Fibroblast of villous mesenchyme (primary cell): Measurements from ENCODE around the gene TCEA2. TPM values are rescaled to one million over a fixed set of nuclear protein-coding genes. Genes with fewer than 3 reads are reported as not detected.

Experiments
- DNase-seq: peaks from one replicate; pipeline ENCODE4 v3.0.0-alpha.2; 2010; ENCODE audit warnings: low read depth
- H3K4me3 ChIP-seq: 2 replicates; pipeline ENCODE4 v1.5.1; 2011; ENCODE audit warnings: low read depth, mild to moderate bottlenecking, low read length
- total RNA-seq: library from RNA; depleted of rRNA; stranded (reverse); fragments of >200 nt; gene quantifications from 2 replicates; pipeline ENCODE4 v1.2.3, GENCODE V29; 2012
- TF ChIP-seq, protein P1 (sequence below): IDR thresholded peaks from 2 replicates; pipeline ENCODE4 v1.5.1; 2012; ENCODE audit warnings: low read depth, mild to moderate bottlenecking, low read length; ENCODE audit not compliant: insufficient read depth

Gene TCEA2
- total RNA-seq, 1 donor, result 20.7 TPM

DNA sequence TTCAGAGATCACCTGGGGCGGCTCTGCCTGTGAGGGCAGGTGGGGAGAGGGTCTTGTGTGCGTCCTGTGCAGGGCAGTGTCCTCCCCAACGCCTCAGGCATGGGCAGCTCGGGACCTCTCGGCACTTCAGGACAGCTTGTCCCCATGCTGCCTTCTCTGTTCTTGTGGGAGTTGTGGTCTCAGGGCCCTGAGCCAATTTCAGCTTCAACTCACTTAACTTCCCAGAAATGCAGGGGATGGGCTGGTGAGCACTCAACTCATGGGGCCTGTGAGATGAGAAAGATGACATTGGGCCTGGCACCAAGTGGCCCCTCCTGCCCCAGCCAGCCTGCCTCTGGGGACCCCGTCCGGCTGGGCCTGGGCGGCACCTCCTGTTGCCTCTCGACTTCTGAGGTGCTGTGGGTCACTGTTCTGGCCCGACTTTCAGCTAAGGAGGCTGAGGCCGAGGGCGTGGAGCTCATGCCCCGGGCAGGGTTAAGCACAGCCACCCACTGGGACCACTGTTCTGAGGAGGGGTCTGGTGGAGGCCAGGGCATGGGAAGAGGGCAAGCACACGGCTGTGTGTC lies 9.6 kb downstream of the TCEA2 start:
- TF ChIP-seq, protein P1, sequence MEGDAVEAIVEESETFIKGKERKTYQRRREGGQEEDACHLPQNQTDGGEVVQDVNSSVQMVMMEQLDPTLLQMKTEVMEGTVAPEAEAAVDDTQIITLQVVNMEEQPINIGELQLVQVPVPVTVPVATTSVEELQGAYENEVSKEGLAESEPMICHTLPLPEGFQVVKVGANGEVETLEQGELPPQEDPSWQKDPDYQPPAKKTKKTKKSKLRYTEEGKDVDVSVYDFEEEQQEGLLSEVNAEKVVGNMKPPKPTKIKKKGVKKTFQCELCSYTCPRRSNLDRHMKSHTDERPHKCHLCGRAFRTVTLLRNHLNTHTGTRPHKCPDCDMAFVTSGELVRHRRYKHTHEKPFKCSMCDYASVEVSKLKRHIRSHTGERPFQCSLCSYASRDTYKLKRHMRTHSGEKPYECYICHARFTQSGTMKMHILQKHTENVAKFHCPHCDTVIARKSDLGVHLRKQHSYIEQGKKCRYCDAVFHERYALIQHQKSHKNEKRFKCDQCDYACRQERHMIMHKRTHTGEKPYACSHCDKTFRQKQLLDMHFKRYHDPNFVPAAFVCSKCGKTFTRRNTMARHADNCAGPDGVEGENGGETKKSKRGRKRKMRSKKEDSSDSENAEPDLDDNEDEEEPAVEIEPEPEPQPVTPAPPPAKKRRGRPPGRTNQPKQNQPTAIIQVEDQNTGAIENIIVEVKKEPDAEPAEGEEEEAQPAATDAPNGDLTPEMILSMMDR, result no peak
- no peak overlapping the region for H3K4me3 ChIP-seq
- no peak for DNase-seq

DNA sequence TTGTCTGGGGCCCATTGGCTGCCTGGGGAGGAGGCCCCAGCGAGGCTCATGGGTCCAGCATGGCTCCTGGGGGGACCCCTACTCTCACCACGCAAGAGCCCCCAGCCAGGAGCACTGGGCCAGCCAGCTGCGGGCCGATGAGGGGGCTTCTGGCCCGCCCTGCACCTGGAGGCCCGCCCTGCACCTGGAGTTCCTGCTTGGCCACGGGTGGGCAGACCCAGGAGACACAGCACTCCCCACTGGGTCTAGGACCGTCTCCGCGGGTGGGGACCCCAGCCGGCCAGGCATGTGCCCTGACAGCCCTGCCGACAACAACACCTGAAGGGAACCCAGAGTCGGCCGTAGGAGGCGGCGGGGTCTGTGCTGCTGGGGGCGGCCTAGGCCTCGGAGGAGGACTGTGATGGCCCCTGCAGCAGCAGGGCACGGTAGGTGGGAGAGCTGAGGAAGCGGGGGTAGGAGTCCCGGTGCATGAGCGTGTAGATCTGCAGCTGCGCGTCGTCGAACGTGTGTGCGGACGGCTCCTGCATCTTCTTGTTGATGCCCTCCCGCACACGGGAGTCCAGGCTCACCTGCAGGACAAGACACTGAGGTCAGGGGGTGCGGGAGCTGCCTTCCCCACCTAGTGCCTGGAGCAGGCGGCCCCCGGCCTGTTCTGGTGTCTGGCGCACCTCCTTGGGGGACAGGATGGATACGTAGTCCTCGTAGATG lies 10.6 kb downstream of the TCEA2 start:
- no peak for DNase-seq
- no peak overlapping the region for H3K4me3 ChIP-seq
- TF ChIP-seq, protein P1, result no peak

DNA sequence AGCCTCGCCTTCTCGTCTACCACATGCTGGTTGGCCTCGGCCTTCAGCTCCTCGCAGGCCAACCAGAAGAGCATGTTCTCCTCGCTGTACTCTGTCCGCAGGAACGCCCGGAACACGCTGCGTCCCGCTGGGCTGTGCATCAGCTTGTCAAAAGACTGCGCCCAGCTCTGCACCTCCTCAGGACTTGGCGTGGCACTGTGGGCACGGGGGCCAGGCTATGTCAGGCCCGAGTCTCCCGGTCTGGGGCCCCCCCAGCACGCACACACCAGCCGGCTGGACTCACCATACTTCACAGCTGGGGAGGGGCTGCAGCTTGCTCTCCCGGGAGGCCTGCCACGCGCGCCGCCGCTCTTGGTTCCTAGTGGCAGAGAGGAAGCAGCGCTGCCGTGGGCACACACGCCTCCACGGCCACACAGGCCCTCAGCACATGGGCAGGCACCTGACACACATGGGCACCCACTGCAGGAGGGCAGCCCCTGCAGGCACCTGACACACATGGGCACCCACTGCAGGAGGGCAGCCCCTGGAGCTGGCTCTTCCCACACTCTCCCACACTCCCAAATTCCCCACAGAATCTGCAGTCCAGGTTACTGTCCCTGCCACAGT lies 11.3 kb downstream of the TCEA2 start:
- no peak for DNase-seq
- H3K4me3 ChIP-seq, result no peak overlapping the region
- TF ChIP-seq, protein P1, result no peak

DNA sequence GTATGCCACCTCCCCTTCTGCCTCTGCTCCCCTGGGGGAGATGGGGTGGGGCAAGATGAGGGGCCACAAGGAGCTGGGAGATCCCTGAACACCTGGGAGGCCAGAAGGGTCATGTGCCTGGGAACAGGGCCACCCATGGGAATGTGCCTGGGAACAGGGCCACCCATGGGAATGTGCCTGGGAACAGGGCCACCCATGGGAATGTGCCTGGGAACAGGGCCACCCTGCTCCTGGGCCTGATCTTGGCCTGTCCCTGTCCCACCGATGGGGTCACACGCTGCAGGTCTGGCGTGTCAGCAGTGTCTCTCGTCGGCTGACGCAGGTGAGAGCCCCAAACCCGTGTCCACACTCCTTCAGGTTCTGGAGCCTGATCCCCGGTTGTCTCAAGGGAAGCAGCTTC lies 12.0 kb downstream of the TCEA2 start:
- no peak for DNase-seq
- TF ChIP-seq, protein P1, result no peak
- H3K4me3 ChIP-seq, result no peak overlapping the region

DNA sequence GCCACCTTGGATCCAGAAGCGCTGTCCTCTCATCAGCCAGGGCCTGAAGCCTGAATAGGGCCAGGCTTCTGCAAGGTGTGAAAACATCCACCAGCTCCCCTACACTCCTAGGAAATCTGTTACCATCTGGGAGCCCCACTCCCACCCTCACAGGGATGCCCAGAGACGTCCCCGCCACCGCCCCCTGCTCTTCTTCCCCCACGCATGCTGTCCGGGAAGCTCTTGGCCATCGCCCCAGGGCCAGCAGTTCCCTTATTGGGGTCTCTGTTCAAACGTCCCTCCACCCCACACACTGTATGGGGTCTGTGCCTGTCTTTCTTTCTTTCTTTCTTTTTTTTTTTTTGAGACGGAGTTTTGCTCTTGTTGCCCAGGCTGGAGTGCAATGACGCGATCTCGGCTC lies 12.6 kb downstream of the TCEA2 start:
- no peak for DNase-seq
- no peak overlapping the region for H3K4me3 ChIP-seq
- TF ChIP-seq, protein P1, result no peak

DNA sequence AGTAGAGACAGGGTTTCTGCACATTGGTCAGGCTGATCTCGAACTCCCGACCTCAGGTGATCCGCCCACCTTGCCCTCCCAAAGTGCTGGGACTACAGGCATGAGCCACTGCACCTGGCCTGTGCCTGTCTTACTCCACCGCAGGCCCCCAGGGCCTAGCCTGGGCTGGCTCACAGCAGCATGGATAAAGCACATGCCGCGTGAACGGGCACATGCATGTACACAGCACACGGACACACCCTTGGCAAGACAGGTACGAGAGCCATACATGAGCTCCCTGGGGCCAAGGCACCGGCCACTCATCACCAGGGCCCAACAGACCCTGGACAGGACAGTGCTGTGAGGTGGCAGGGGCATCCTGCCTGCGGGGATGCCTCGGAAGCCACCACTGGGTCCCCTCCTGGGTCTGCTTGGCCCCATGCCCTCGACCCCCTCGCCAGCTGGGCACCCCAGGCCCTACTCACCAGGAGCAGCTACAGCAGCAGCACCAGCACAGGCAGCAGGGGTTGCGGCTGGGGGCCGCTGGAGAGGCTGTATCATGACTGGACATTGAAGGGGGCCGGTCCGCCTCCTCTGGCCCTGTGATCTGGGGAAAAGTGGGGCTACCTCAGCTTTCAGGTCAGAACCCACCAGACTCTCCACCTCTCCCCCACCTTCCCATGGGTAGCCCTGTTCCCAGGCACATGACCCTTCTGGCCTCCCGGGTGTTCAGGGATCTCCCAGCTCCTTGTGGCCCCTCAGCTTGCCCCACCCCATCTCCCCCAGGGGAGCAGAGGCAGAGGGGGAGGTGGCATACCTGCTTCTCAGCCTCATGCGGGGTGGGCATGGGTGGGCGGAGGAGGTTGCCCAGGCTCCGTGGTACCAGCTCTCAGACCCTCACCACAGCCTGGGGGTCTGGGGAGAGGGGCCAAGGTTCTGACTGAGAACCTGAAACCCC lies 13.3 kb downstream of the TCEA2 start:
- no peak for DNase-seq
- TF ChIP-seq, protein P1, result no peak
- H3K4me3 ChIP-seq, result no peak overlapping the region
